GM06990 (cell line): ENCODE results near the gene INSC.

Experiments
- DNase-seq: peaks from one replicate; pipeline ENCODE4 v3.0.0-alpha.2; 2011; ENCODE audit not compliant: insufficient read length; ENCODE audit errors: extremely low read depth
- H3K27me3 ChIP-seq: replicated peaks from 2 replicates; pipeline ENCODE4 v1.6.0; 2011; ENCODE audit warnings: low read length; ENCODE audit not compliant: control insufficient read depth, insufficient read depth
- H3K36me3 ChIP-seq: 2 replicates; pipeline ENCODE4 v1.5.1; 2011; ENCODE audit warnings: low read length; ENCODE audit not compliant: control insufficient read depth, insufficient read depth
- H3K4me3 ChIP-seq: replicated peaks from 2 replicates; pipeline ENCODE4 v1.5.1; 2011; ENCODE audit warnings: low read depth, mild to moderate bottlenecking, control low read depth, low read length
- CTCF ChIP-seq: IDR thresholded peaks from 2 replicates; pipeline ENCODE4 v1.5.1; 2011; ENCODE audit warnings: low read length, control low read depth, mild to moderate bottlenecking, inconsistent platforms; ENCODE audit not compliant: insufficient read depth, poor library complexity, severe bottlenecking

Gene INSC

GRCh38 chr11:15213471-15214231 lies 98.9 kb downstream of the INSC start:
- Histone ChIP-seq H3K36me3 (no peaks in the 10 kb centered on the region), H3K4me3 (no peak overlapping the region), H3K27me3 (no peaks in the 10 kb centered on the region)
- no peak for DNase-seq
- TF ChIP-seq CTCF = no peak

GRCh38 chr11:15215005-15215404 lies 100.3 kb downstream of the INSC start:
- DNase-seq = no peak
- no peaks in the 10 kb centered on the region for H3K36me3 ChIP-seq
- H3K27me3 ChIP-seq = no peaks in the 10 kb centered on the region
- no peak for TF ChIP-seq CTCF
- H3K4me3 ChIP-seq = no peak overlapping the region

GRCh38 chr11:15216678-15217077 lies 102.0 kb downstream of the INSC start:
- H3K4me3 ChIP-seq = no peak overlapping the region
- DNase-seq = no peak
- H3K27me3 ChIP-seq = no peaks in the 10 kb centered on the region
- no peaks in the 10 kb centered on the region for H3K36me3 ChIP-seq
- TF ChIP-seq CTCF = peak; percentile 74

- Histone ChIP-seq H3K36me3 (no peaks in the 10 kb centered on the region), H3K4me3 (no peak overlapping the region), H3K27me3 (no peaks in the 10 kb centered on the region)
- no peak for DNase-seq
- TF ChIP-seq CTCF = no peak
Observed at GRCh38 chr11:15217416-15217815, 102.7 kb downstream of the INSC start.

- no peak for TF ChIP-seq CTCF
- Histone ChIP-seq H3K27me3 (no peaks in the 10 kb centered on the region), H3K36me3 (no peaks in the 10 kb centered on the region), H3K4me3 (no peak overlapping the region)
- DNase-seq = no peak
Observed at GRCh38 chr11:15222777-15223176, 108.1 kb downstream of the INSC start.
